Sigmoid colon (tissue), 7 donors: ENCODE results near the gene PRG3. TPM values are rescaled to one million over a fixed set of nuclear protein-coding genes. Genes with fewer than 3 reads are reported as not detected.

Experiments
- DNase-seq: peaks from one replicate; pipeline ENCODE4 v3.0.0-alpha.2; 2019
- H3K27ac ChIP-seq, 4 donors: fragments of 200-600 bp; sonication (generic); one replicate each; pipeline ENCODE4 v1.5.1; 2016 to 2019; ENCODE audit warnings: mild to moderate bottlenecking in 1 of 4
- H3K27me3 ChIP-seq, 3 donors: fragments of 200-600 bp; sonication (generic); one replicate each; pipeline ENCODE4 v1.5.1; 2019; ENCODE audit warnings: mild to moderate bottlenecking in 1 of 3
- H3K36me3 ChIP-seq, 4 donors: fragments of 200-600 bp; sonication (generic); one replicate each; pipeline ENCODE4 v1.5.1; 2016 to 2019
- H3K4me1 ChIP-seq, 4 donors: fragments of 200-600 bp; sonication (generic); one replicate each; pipeline ENCODE4 v1.5.1; 2017 to 2019
- H3K4me3 ChIP-seq, 4 donors: fragments of 200-600 bp; sonication (generic); one replicate each; pipeline ENCODE4 v1.5.1; 2017 to 2019; ENCODE audit warnings: mild to moderate bottlenecking in 2 of 4, moderate library complexity in 1 of 4
- H3K9me3 ChIP-seq, 4 donors: fragments of 200-600 bp in 3 of 4; sonication (generic) in 3 of 4; one replicate each; pipeline versions ENCODE4 v1.5.1 to v1.6.1; 2013 to 2019
- CTCF ChIP-seq, 4 experiments: fragments of 450-650 bp in 3 of 4; fragments of 200-600 bp in 1 of 4; IDR thresholded peaks; one replicate each; pipeline ENCODE4 v1.5.1; 2016 to 2019; ENCODE audit warnings: antibody characterized with exemption in 4 of 4, mild to moderate bottlenecking in 3 of 4, moderate library complexity in 2 of 4
- EP300 ChIP-seq, 4 donors: sonication (generic); formaldehyde crosslinking; IDR thresholded peaks; one replicate each; pipeline ENCODE4 v1.6.1; 2017; ENCODE audit warnings: antibody characterized with exemption in 4 of 4
- POLR2A ChIP-seq, 2 donors: fragments of 450-650 bp; IDR thresholded peaks; one replicate each; pipeline ENCODE4 v1.6.1; 2016; ENCODE audit warnings: antibody characterized with exemption in 2 of 2, mild to moderate bottlenecking in 2 of 2, moderate library complexity in 2 of 2
- POLR2AphosphoS5 ChIP-seq, 4 donors: sonication (generic); formaldehyde crosslinking; IDR thresholded peaks; one replicate each; pipeline ENCODE4 v1.6.1; 2017; ENCODE audit warnings: antibody characterized with exemption in 4 of 4
- WGBS, 2 donors: extraction: QIAGEN DNeasy Blood & Tissue Kit; methylation state at CpG; one replicate each; pipeline ENCODE4 v1.1.7; 2013; 5-methylcytosine and 5-hydroxymethylcytosine counted together
- intact Hi-C: fragments of 100-400 bp; cut with DNase I; formaldehyde crosslinking; loops from one replicate; pipeline ENCODE4 v1.15.1; 2023
- polyA plus RNA-seq, 3 donors: library from polyadenylated mRNA; stranded (reverse); fragments of 200-250 nt; gene quantifications; one replicate each; pipeline ENCODE4 v1.2.3, GENCODE V29; 2013
- total RNA-seq, 4 donors: library from RNA; depleted of rRNA; stranded (reverse); fragments of >200 nt; gene quantifications; one replicate each; pipeline ENCODE4 v1.1.0, GENCODE V29; 2016
- donor health status: healthy with polysubstance abuse.
- donor health status: Bipolar disorder and iron deficiency.
- donor health status: healthy.

The PRG3 gene
- total and polyA plus RNA-seq, 7 donors = not detected

GRCh38 chr11:57349491-57350274 is 31.3 kb downstream of the PRG3 start:
- intact Hi-C loops = loop anchor here (5.0 to 10.0 kb wide), 2 partner anchors 83 to 505 kb away; no protein-coding TSS in a partner anchor
- no peak overlapping the region for H3K27ac ChIP-seq
- peaks cover 0 to 7% (median 5%) of the 10 kb centered on the region in 4 donors for H3K4me1 ChIP-seq
- H3K36me3 ChIP-seq = no peaks in the 10 kb centered on the region
- WGBS, 2 donors = 26 to 32% methylated on average over 31 of the region's 31 CpGs
- peak; percentile 78 for DNase-seq
- peak in 2 of 4 donors; percentile 28 to 42 for TF ChIP-seq POLR2AphosphoS5 (IDR thresholded peaks at IDR 0.05)
- TF ChIP-seq EP300 (IDR thresholded peaks at IDR 0.05) = no peak
- TF ChIP-seq CTCF (IDR thresholded peaks at IDR 0.05) = peak; percentile 63 to 93 (median 78)
- H3K9me3 ChIP-seq = no peaks in the 10 kb centered on the region
- no peak overlapping the region for H3K4me3 ChIP-seq
- H3K27me3 ChIP-seq = no peaks in the 10 kb centered on the region

GRCh38 chr11:57348636-57349313 is 32.2 kb downstream of the PRG3 start:
- Histone ChIP-seq H3K27me3 (no peaks in the 10 kb centered on the region), H3K9me3 (no peaks in the 10 kb centered on the region), H3K36me3 (no peaks in the 10 kb centered on the region), H3K4me3 (no peak overlapping the region), H3K4me1 (peaks cover 0 to 7% (median 5%) of the 10 kb centered on the region in 4 donors), H3K27ac (no peak overlapping the region)
- intact Hi-C loops = loop anchor here (5.0 kb wide), 1 partner anchor 84 kb away; no protein-coding TSS in a partner anchor
- TF ChIP-seq POLR2A (IDR thresholded peaks at IDR 0.05) (no peak), EP300 (IDR thresholded peaks at IDR 0.05) (no peak), POLR2AphosphoS5 (IDR thresholded peaks at IDR 0.05) (no peak), CTCF (IDR thresholded peaks at IDR 0.05) (no peak)
- no peak for DNase-seq
- 90 to 93% methylated on average over 14 of the region's 14 CpGs for WGBS, 2 donors

- TF ChIP-seq EP300 (IDR thresholded peaks at IDR 0.05) (no peak), CTCF (IDR thresholded peaks at IDR 0.05) (no peak), POLR2A (IDR thresholded peaks at IDR 0.05) (no peak), POLR2AphosphoS5 (IDR thresholded peaks at IDR 0.05) (no peak)
- Histone ChIP-seq H3K27me3 (no peaks in the 10 kb centered on the region), H3K9me3 (no peaks in the 10 kb centered on the region), H3K27ac (no peak overlapping the region), H3K36me3 (no peaks in the 10 kb centered on the region), H3K4me1 (peaks cover 0 to 7% (median 5%) of the 10 kb centered on the region in 4 donors), H3K4me3 (no peak overlapping the region)
- intact Hi-C loops = loop anchor here (5.0 kb wide), 1 partner anchor 84 kb away; no protein-coding TSS in a partner anchor
- no peak for DNase-seq
- 87% methylated on average over 7 of the region's 7 CpGs for WGBS, 2 donors
Observed at GRCh38 chr11:57348052-57348451, 32.9 kb downstream of the PRG3 start.

- Histone ChIP-seq H3K36me3 (no peaks in the 10 kb centered on the region), H3K27ac (no peak overlapping the region), H3K27me3 (no peaks in the 10 kb centered on the region), H3K9me3 (no peaks in the 10 kb centered on the region), H3K4me3 (no peak overlapping the region), H3K4me1 (peaks cover 0 to 7% (median 5%) of the 10 kb centered on the region in 4 donors)
- intact Hi-C loops = loop anchor here (5.0 kb wide), 1 partner anchor 85 kb away; no protein-coding TSS in a partner anchor
- DNase-seq = no peak
- WGBS, 2 donors = 82 to 89% methylated on average over 9 of the region's 9 CpGs
- no peak for TF ChIP-seq POLR2A (IDR thresholded peaks at IDR 0.05)
Observed at GRCh38 chr11:57347336-57347735, 33.6 kb downstream of the PRG3 start.
